ENCODE measurements around the gene LILRB5.
"Not testable (repeated sequence)": the region's sequence is repeated elsewhere in the genome, so short reads cannot be mapped to it uniquely, and the experiment has no call there.

GRCh38 chr19:54222474-54223276 is 34.4 kb downstream of the LILRB5 start, which contains the start of gene LILRB3:
- TF ChIP-seq CTCF (conservative IDR thresholded peaks at IDR 0.05; ENCODE audit: low read depth, low read length); RFX5 (IDR thresholded peaks at IDR 0.05; ENCODE audit: low read depth, low read length): not testable (repeated sequence)
